GM23338 (cell line): Measurements from ENCODE around the gene CNGA1. TPM values are rescaled to one million over a fixed set of nuclear protein-coding genes. Genes with fewer than 3 reads are reported as not detected.

ENCODE experiments used
- ATAC-seq: fragments of 200-7000 bp; cut with Tn5 transposase; 3 replicates; pipeline ENCODE4 v1.9.1; 2020
- DNase-seq: peaks from one replicate; pipeline ENCODE4 v3.0.0-alpha.2; 2015; ENCODE audit warnings: low spot score
- H2AFZ ChIP-seq: fragments of 200-600 bp; sonication (generic); 2 replicates; pipeline ENCODE4 v1.8.0; 2016; ENCODE audit warnings: antibody characterized with exemption, mild to moderate bottlenecking, moderate library complexity
- H3F3A ChIP-seq: fragments of 200-600 bp; sonication (generic); replicated peaks from 2 replicates; pipeline ENCODE4 v1.8.0; 2017; ENCODE audit warnings: antibody characterized with exemption, mixed run types, low read depth
- H3K27ac ChIP-seq: fragments of 200-600 bp; sonication (generic); 2 replicates; pipeline ENCODE4 v1.6.1; 2016; ENCODE audit warnings: low read depth
- H3K27me3 ChIP-seq: fragments of 200-600 bp; sonication (generic); 2 replicates; pipeline ENCODE4 v1.8.0; 2016; ENCODE audit warnings: mild to moderate bottlenecking, mixed run types, moderate library complexity; ENCODE audit not compliant: insufficient read depth
- H3K36me3 ChIP-seq: fragments of 200-600 bp; sonication (generic); 2 replicates; pipeline ENCODE4 v1.8.0; 2016; ENCODE audit warnings: mild to moderate bottlenecking; ENCODE audit not compliant: insufficient read depth
- H3K4me1 ChIP-seq: fragments of 200-600 bp; sonication (generic); 2 replicates; pipeline ENCODE4 v1.8.0; 2016; ENCODE audit warnings: mild to moderate bottlenecking, moderate library complexity; ENCODE audit not compliant: insufficient read depth
- H3K4me2 ChIP-seq: fragments of 200-600 bp; sonication (generic); 2 replicates; pipeline ENCODE4 v1.7.1; 2017; ENCODE audit warnings: mixed run types
- H3K4me3 ChIP-seq: fragments of 200-600 bp; sonication (generic); 2 replicates; pipeline ENCODE4 v1.6.1; 2016; ENCODE audit warnings: mixed run types
- H3K79me2 ChIP-seq: fragments of 200-600 bp; sonication (generic); replicated peaks from 2 replicates; pipeline ENCODE4 v1.8.0; 2017; ENCODE audit warnings: mild to moderate bottlenecking; ENCODE audit not compliant: insufficient read depth
- H3K9me2 ChIP-seq: fragments of 200-600 bp; sonication (generic); 2 replicates; pipeline ENCODE4 v1.8.0; 2017; ENCODE audit not compliant: insufficient read depth
- H4K20me1 ChIP-seq: fragments of 200-600 bp; sonication (generic); replicated peaks from 2 replicates; pipeline ENCODE4 v1.8.0; 2017; ENCODE audit warnings: mild to moderate bottlenecking; ENCODE audit not compliant: insufficient read depth
- H3K27ac Mint-ChIP-seq: 2 replicates; pipeline ENCODE4 v1.8.0; 2020; ENCODE audit warnings: inconsistent platforms, mild to moderate bottlenecking, moderate library complexity, mixed read lengths
- H3K27me3 Mint-ChIP-seq: 3 replicates; pipeline ENCODE4 v1.8.0; 2022; ENCODE audit warnings: low read depth, mild to moderate bottlenecking, moderate library complexity, mixed read lengths, inconsistent platforms; ENCODE audit not compliant: insufficient read depth, poor library complexity
- H3K36me3 Mint-ChIP-seq: 3 replicates; pipeline ENCODE4 v1.8.0; 2021; ENCODE audit warnings: low read depth, mild to moderate bottlenecking, inconsistent platforms, moderate library complexity, mixed read lengths
- H3K4me1 Mint-ChIP-seq: 3 replicates; pipeline ENCODE4 v1.8.0; 2020; ENCODE audit warnings: mild to moderate bottlenecking, inconsistent platforms, mixed read lengths
- H3K4me3 Mint-ChIP-seq: 3 replicates; pipeline ENCODE4 v1.8.0; 2021; ENCODE audit warnings: moderate library complexity, mild to moderate bottlenecking, inconsistent platforms, mixed read lengths
- H3K9me3 Mint-ChIP-seq: 3 replicates; pipeline ENCODE4 v1.8.0; 2020; ENCODE audit warnings: moderate library complexity, mild to moderate bottlenecking, inconsistent platforms, mixed read lengths
- CREB1 ChIP-seq: fragments of 250-450 bp; sonication (Bioruptor Pico); IDR thresholded peaks from 2 replicates; pipeline ENCODE4 v1.5.0; 2020; ENCODE audit warnings: low read depth, mild to moderate bottlenecking, moderate library complexity
- CTCF ChIP-seq, 2 experiments: fragments of 200-600 bp in 1 of 2; sonication (generic) in 1 of 2; conservative IDR thresholded peaks; 2 replicates each; pipeline versions ENCODE4 v1.5.1 to v1.6.1; 2016 to 2017; ENCODE audit warnings: antibody characterized with exemption in 2 of 2, low read depth in 2 of 2, mild to moderate bottlenecking in 2 of 2, moderate library complexity in 1 of 2
- EZH2 ChIP-seq: fragments of 200-600 bp; sonication (generic); IDR thresholded peaks from one replicate; pipeline ENCODE4 v1.8.0; 2017; ENCODE audit warnings: antibody characterized with exemption, mild to moderate bottlenecking, low read depth; ENCODE audit not compliant: unreplicated experiment
- EZH2phosphoT487 ChIP-seq: fragments of 200-600 bp; sonication (generic); IDR thresholded peaks from one replicate; pipeline ENCODE4 v1.8.1; 2018; ENCODE audit warnings: antibody characterized with exemption; ENCODE audit not compliant: unreplicated experiment
- JUNB ChIP-seq: IDR thresholded peaks from one replicate; pipeline ENCODE4 v1.6.1; 2016; ENCODE audit warnings: antibody characterized with exemption; ENCODE audit not compliant: unreplicated experiment
- NANOG ChIP-seq: IDR thresholded peaks from 2 replicates; pipeline ENCODE4 v1.6.1; 2016; ENCODE audit warnings: antibody characterized with exemption, borderline replicate concordance
- POLR2AphosphoS5 ChIP-seq: IDR thresholded peaks from 2 replicates; pipeline ENCODE4 v1.6.1; 2016; ENCODE audit warnings: antibody characterized with exemption, low read depth
- REST ChIP-seq: IDR thresholded peaks from one replicate; pipeline ENCODE4 v1.6.1; 2018; ENCODE audit warnings: antibody characterized with exemption; ENCODE audit not compliant: unreplicated experiment
- STAT1 ChIP-seq: IDR thresholded peaks from one replicate; pipeline ENCODE4 v1.6.1; 2016; ENCODE audit warnings: antibody characterized with exemption; ENCODE audit not compliant: unreplicated experiment
- ZNF114 ChIP-seq: fragments of 250-450 bp; sonication (Bioruptor Pico); IDR thresholded peaks from 2 replicates; pipeline ENCODE4 v1.5.0; 2020; ENCODE audit warnings: mild to moderate bottlenecking, moderate library complexity
- ZNF331 ChIP-seq: fragments of 250-450 bp; sonication (Bioruptor Pico); IDR thresholded peaks from 2 replicates; pipeline ENCODE4 v1.5.0; 2020; ENCODE audit warnings: low read depth, mild to moderate bottlenecking, moderate library complexity
- polyA plus RNA-seq: library from polyadenylated mRNA; unstranded; fragments of >200 nt; fragmentation: Nextera tagmentation; extraction: Ambion mirVana; gene quantifications from 2 replicates; pipeline ENCODE4 v1.2.1, GENCODE V29; 2016
- total RNA-seq: library from RNA; depleted of rRNA; stranded (reverse); fragments of >200 nt; shearing (Covaris generic); gene quantifications from 2 replicates; pipeline ENCODE4 v1.2.3, GENCODE V29; 2014

CNGA1 gene
- total and polyA plus RNA-seq, 2 experiments from 2014 or later: 3.3 to 4.9 TPM

GRCh38 chr4:47939456-47939855 lies 77.0 kb downstream of the CNGA1 start:
- no peak overlapping the region for H3K4me3 ChIP-seq
- Mint-ChIP-seq H3K4me1 (peaks cover 13% of the 10 kb centered on the region; the same call in 2 of the 3 replicates), H3K4me3 (no peak overlapping the region), H3K9me3 (no peaks in the 10 kb centered on the region; the same call in 2 of the 3 replicates), H3K36me3 (no peaks in the 10 kb centered on the region), H3K27ac (no peak overlapping the region), H3K27me3 (peaks cover 3% of the 10 kb centered on the region)
- H3K9me2 ChIP-seq: 0 out of 2 replicates have a peak, but pooled peaks cover under 1% of the 10 kb centered on the region
- H4K20me1 ChIP-seq: no peaks in the 10 kb centered on the region
- H3K27ac ChIP-seq: no peak overlapping the region
- no peaks in the 10 kb centered on the region for H3K4me1 ChIP-seq
- no peaks in the 10 kb centered on the region for H3K27me3 ChIP-seq
- no peak overlapping the region for H2AFZ ChIP-seq
- H3K36me3 ChIP-seq: no peaks in the 10 kb centered on the region
- no peak for TF ChIP-seq ZNF114 (CRISPR knock-in tag)
- TF ChIP-seq JUNB: no peak
- TF ChIP-seq REST: no peak
- TF ChIP-seq ZNF331 (CRISPR knock-in tag): no peak
- no peak for TF ChIP-seq NANOG
- TF ChIP-seq CTCF (conservative IDR thresholded peaks at IDR 0.05; ENCODE audit: low read depth in 2 of 2): no peak
- TF ChIP-seq EZH2: no peak
- no peaks in the 10 kb centered on the region for H3K79me2 ChIP-seq
- ATAC-seq: no peak
- DNase-seq: no peak
- no peak overlapping the region for H3K4me2 ChIP-seq
- no peaks in the 10 kb centered on the region for H3F3A ChIP-seq

GRCh38 chr4:47936336-47936735 lies 80.1 kb downstream of the CNGA1 start:
- no peak overlapping the region for H3K4me3 ChIP-seq
- H3K4me2 ChIP-seq: no peak overlapping the region
- H3K4me1 ChIP-seq: no peaks in the 10 kb centered on the region
- no peak overlapping the region for H3K27ac ChIP-seq
- no peaks in the 10 kb centered on the region for H3K36me3 ChIP-seq
- no peaks in the 10 kb centered on the region for H4K20me1 ChIP-seq
- ATAC-seq (no peak), DNase-seq (no peak)
- Mint-ChIP-seq H3K4me3 (no peak overlapping the region), H3K4me1 (no peaks in the 10 kb centered on the region), H3K9me3 (peaks cover 12% of the 10 kb centered on the region), H3K36me3 (peaks cover 4% of the 10 kb centered on the region; the same call in 2 of the 3 replicates), H3K27ac (no peak overlapping the region), H3K27me3 (peaks cover 5% of the 10 kb centered on the region)
- H2AFZ ChIP-seq: no peak overlapping the region
- H3F3A ChIP-seq: no peaks in the 10 kb centered on the region
- no peaks in the 10 kb centered on the region for H3K9me2 ChIP-seq
- H3K27me3 ChIP-seq: no peaks in the 10 kb centered on the region
- H3K79me2 ChIP-seq: no peaks in the 10 kb centered on the region
- TF ChIP-seq CREB1 (CRISPR knock-in tag) (no peak), NANOG (no peak), EZH2 (no peak), POLR2AphosphoS5 (no peak), STAT1 (no peak), CTCF (conservative IDR thresholded peaks at IDR 0.05; ENCODE audit: low read depth in 2 of 2) (no peak), EZH2phosphoT487 (no peak)
